Stimulated activated CD4-positive, alpha-beta T cell treated with anti-CD3 and anti-CD28 coated beads, TNF-alpha, amount 100 ng/mL, for 24 hours (primary cell): ENCODE results near the gene FOXC2.

ENCODE experiments used
- DNase-seq, 3 experiments: peaks; one replicate each; pipeline ENCODE4 v3.0.0-alpha.2; 2020; ENCODE audit warnings: low read depth in 3 of 3

FOXC2 gene

GRCh38 chr16:86573646-86574508 lies 7.2 kb downstream of the FOXC2 start:
- no peak for DNase-seq

- DNase-seq = no peak
Observed at GRCh38 chr16:86574646-86575045, 8.0 kb downstream of the FOXC2 start.

GRCh38 chr16:86575095-86575685 lies 8.6 kb downstream of the FOXC2 start:
- no peak for DNase-seq

GRCh38 chr16:86575754-86576557 lies 9.3 kb downstream of the FOXC2 start:
- peak in 1 of 3 experiments; percentile 54 for DNase-seq

- no peak for DNase-seq
Observed at GRCh38 chr16:86576591-86577313, 10.1 kb downstream of the FOXC2 start.

GRCh38 chr16:86577314-86577971 lies 10.8 kb downstream of the FOXC2 start:
- DNase-seq = no peak

GRCh38 chr16:86578061-86578599 lies 11.5 kb downstream of the FOXC2 start, which contains the start of gene FOXL1:
FOXL1 (plus strand) TSS chr16:86578549; CDS start chr16:86578724, 175 bp downstream.
- no peak for DNase-seq

GRCh38 chr16:86578611-86579267 lies 12.1 kb downstream of the FOXC2 start:
- DNase-seq = no peak

GRCh38 chr16:86579268-86580062 lies 12.8 kb downstream of the FOXC2 start:
- DNase-seq = no peak

DNA sequence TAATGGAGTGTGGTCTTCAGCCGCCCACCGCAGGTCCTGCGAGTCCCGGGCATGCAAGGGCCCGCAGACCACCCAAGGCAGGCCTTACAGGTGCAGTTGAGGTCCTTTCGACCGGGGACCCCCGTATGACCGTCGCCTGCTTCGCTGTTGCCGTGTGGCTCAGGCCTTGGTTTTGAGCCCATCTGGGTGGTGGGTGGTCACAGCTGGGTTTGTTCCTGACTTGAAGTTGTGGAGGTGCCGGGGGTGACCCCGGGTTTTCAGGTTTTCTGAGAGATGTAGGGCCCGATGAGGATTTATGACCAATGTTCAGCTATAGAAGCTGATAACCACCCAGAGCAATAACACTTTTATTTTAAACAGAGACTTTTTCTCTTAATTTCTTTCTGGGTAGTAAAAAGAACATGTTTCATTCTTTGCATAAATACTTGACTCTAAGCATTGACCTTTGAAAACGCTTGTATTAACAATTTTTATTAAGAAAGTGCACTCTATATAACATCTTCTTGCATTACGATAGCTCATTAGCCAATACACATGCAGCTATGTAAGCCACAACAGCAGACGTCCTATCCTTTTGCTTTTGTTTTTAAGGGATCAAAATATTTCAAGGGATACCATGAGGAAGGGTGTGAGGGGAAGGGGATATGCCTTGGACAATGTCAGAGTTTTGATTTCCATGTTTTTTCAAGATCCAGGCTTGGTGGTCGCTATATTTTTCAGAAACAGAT lies 13.6 kb downstream of the FOXC2 start:
- no peak for DNase-seq

DNA sequence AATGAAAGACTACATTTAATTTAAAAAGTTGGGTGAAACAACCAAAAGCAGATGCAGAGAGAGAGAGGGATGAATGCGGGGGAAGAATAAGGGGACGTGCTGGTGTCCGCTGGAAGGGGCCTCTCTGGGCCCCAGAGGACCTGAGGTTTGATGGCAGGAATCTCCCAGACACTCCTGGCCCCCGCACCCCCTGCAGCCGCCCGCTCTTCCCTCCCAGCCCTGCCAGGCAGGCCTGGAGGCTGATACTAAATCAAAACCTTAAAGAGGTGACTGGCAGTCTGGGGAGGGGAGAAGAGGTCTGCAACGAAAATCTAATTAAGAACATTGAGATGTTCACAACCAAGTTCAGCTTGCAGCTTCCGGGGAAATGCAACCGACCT lies 14.2 kb downstream of the FOXC2 start:
- DNase-seq = no peak

GRCh38 chr16:86581458-86581857 lies 14.8 kb downstream of the FOXC2 start:
- no peak for DNase-seq

GRCh38 chr16:86584071-86584685 lies 17.5 kb downstream of the FOXC2 start:
- no peak for DNase-seq

DNA sequence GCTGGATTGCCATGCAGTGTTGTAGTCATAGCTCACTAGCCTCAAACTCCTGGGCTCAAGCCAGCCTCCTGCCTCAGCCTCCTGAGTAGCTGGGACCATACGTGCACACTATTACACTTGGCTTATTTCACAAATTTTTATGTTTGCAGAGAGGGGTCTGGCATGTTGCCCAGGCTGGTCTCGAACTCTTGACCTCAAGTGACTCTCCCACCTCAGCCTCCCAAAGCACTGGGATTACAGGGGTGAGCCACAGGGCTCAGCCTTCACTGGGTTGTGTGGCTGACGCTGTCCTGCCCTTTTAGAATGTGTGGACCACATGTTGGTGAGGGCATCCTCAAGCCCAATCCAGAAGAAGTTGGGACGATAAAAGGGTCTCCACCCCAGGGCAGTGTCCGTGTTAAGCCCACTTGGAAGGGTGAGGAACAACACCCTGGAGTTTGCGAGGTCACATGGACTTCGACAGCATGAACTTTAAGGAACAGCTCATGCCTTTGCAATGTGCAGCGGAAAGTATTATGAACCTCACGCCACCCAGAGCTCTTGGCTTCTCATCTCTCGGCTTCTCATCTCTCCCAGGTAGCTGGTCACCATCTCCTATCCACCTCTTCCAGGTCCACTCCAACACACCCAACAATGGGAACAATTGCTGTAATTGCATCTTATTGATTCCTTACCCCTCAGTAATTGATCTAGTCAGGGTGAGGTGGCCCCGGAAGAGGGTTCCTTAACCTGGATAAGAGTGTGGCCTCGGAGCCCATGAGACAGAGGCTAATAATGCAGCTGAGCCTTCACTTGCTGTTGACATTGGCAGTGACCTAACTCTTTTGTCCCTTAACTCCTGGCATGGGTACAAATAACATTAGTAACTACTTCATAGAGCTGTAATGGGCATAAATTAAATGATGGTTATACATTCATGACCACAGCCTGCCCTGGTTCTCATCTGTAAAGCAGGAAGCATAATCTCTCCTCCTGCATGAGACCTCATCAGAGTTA lies 18.4 kb downstream of the FOXC2 start:
- no peak for DNase-seq

DNA sequence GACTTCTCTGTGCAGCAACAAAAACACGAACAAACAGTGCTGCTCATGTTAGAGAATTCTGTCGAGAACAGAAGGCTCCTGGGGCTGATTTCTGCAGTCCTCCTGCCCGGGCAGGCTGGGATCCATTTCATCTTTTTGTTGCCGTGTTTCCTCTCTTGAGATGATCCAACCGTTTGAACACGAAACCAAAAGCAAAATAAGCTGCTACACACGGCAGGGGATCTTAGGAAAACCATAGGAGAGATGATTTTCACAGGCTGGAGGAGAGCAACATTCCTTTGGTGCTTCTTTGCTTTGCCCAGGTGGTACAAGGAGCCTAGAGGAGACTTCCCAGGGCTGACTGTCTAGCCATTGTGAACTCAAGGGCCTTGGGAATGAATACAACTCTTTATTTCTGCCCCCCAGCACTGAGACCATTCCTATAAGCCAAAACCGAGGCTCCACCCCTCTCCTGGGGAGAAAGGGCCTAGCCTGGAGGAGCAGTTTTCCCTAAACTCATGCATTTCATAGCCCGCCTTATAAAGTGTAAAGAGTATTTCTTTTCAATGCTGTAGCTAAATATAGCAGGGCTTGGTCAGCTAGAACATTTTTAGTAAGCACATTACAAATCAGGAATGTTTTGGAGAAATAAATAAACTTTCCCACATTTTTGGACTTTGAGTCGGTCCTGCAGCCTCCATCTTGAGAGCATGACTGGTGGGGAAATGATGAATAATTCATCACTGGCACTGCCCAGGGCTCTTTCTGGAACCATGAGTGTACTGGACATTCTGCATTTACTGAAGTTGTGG lies 19.4 kb downstream of the FOXC2 start:
- DNase-seq = no peak

GRCh38 chr16:86587487-86587886 lies 20.9 kb downstream of the FOXC2 start:
- no peak for DNase-seq
